EH (cell line): ENCODE data around the gene KRTAP4-2.
A peak's percentile ranks its signal among the peaks of the same experiment; 100 is the strongest.
"Not testable (repeated sequence)": the region's sequence is repeated elsewhere in the genome, so short reads cannot be mapped to it uniquely, and the experiment has no call there.

Experiments
- DNase-seq: peaks from one replicate; pipeline ENCODE4 v3.0.0-alpha.2; 2015; ENCODE audit warnings: low read depth

Gene KRTAP4-2

DNA sequence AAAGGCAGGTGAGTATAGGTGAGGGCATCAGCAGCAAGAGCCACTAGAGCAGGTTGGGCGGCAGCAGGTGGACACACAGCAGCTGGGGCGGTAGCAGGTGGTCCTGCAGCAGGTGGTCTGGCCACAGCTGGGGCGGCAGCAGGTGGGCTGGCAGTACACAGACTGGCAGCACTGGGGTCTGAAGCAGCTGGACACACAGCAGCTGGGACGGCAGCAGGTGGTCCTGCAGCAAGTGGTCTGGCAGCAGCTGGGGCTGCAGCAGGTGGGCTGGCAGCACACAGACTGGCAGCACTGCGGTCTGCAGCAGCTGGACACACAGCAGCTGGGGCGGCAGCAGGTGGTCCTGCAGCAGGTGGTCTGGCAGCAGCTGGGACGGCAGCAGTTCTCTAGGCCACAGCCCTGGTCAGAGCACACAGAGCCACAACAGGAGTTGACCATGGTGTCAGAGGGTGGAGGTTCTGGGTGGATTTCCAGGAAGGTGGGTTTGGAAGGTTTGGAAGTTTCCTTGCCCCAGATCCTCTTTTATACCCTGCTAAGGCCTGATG is at the start of gene KRTAP4-2:
TSS of gene KRTAP4-2 (minus strand) at position 495 of the 545 bp plus-strand sequence. CDS start at position 438, 57 bp downstream.
- no peak for DNase-seq

DNA sequence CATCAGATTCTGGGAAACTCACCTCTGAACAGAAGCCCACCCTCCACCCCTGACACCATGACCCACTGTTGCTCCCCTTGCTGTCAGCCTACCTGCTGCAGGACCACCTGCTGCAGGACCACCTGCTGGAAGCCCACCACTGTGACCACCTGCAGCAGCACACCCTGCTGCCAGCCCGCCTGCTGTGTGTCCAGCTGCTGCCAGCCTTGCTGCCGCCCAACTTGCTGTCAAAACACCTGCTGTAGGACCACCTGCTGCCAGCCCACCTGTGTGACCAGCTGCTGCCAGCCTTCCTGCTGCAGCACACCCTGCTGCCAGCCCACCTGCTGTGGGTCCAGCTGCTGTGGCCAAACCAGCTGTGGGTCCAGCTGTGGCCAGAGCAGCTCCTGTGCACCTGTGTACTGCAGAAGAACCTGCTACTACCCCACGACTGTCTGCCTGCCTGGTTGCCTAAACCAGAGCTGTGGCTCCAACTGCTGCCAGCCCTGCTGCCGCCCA is 48.6 kb upstream of the KRTAP4-2 start, which contains the start of gene KRTAP9-2:
TSS of gene KRTAP9-2 (plus strand) at position 51 of the 498 bp plus-strand sequence. CDS start at position 58, 7 bp downstream.
- not testable (repeated sequence) for DNase-seq

DNA sequence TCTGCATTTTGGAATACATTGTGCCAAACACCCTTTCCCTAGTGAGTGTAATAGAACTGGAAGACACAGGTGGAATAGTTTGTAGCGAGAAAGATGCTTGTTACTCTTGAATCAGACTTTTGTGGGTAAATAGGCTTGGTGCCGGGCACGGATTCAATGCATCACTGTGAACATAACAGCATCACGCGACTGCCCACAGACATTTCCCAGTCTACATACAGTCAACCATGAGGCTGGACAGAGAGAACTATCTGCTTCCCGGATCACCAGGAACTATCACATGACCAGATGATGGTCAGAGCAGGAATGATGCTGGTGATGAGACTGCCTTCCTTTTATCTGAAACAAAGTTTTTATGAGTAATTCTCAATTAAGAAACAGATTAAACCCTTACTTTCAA is 48.0 kb upstream of the KRTAP4-2 start:
- no peak for DNase-seq

DNA sequence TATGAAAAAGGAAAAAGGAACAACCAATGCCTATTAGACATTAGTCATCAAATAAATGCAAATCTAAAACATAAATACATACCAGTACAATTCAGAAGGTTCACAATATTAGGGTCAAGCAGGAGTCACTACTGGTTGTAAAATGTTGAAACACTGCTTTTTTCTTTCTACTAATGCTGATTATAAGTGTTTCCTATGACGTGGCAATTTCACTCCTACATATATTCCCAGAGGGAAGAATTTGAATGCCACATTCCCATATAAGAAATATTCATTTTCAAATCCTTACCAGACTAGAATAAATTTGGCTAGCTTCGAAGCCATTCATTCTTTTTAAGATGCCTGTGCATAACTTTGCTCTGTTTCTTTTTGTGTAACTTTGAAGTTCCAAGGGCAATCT is 45.8 kb upstream of the KRTAP4-2 start:
- DNase-seq = peak; percentile 53

DNA sequence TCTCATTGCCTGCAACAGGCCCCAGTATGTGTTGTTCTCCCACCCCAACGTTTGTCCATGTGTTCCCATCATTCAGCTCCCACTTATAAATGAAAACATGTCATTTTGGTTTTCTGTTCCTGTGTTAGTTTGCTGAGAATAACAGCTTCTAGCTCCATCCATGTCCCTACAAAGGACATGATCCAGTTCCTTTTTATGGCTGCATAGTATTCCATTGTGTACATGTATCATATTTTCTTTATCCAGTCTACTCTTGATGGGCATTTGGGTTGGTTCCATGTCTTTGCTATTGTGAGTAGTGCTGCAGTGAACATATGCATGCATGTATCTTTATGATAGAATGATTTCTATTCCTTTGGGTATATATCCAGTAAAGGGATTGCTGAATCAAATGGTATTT is 37.7 kb upstream of the KRTAP4-2 start:
- no peak for DNase-seq

DNA sequence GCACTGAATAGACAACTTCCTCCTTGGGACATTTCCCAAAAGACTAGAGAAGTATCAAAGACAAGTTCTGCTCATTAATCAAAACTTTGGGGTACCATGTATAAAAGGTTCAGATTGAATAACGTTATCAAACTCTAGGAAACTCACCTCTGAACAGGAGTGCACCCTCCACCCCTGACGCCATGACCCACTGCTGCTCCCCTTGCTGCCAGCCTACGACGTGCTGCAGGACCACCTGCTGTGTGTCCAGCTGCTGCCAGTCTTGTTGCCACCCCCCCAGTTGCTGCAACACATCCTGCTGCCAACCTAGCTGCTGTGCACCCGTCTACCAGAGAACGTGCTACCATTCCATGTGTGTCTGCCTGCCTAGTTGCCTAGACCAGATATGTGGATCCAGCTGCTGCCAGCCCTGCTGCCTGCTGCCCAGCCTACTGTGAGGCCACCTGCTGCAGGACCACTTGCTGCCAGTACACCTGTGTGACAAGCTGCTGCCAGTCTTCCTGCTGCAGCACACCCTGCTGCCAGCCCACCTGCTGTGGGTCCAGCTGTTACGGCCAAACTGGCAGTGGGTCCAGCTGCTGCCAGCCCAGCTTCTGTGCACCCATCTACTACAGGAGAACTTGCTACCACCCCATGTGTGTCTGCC is 34.6 kb upstream of the KRTAP4-2 start:
- DNase-seq = no peak

DNA sequence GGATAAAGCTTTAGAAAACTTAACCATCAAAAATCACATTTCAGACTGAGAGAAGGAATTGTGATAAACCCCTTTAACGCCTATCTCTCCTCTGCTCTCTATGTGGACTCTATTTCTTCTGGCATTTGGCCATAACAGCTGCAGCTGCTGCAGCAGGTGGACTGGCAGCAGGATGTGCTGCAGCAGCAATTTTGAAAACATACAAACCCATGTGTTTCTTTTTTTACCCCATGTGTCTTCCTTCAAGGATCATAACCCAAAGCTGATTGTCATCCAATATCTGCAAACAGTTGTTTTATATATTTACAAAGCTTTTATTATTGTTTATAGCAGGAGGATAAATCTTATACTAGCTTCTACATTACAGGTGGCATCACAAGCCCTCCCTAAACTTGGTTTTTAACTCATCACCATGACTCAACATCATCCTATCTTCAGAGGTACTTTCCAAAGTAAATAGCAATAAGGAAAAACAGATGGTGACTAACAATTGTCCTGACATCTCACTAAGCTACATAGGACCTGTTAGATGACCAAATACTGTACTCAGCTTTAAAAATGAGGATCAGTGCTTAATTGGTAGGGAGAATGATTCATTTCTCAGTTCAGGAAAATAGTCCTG is 33.9 kb upstream of the KRTAP4-2 start:
- peak; percentile 69 for DNase-seq

DNA sequence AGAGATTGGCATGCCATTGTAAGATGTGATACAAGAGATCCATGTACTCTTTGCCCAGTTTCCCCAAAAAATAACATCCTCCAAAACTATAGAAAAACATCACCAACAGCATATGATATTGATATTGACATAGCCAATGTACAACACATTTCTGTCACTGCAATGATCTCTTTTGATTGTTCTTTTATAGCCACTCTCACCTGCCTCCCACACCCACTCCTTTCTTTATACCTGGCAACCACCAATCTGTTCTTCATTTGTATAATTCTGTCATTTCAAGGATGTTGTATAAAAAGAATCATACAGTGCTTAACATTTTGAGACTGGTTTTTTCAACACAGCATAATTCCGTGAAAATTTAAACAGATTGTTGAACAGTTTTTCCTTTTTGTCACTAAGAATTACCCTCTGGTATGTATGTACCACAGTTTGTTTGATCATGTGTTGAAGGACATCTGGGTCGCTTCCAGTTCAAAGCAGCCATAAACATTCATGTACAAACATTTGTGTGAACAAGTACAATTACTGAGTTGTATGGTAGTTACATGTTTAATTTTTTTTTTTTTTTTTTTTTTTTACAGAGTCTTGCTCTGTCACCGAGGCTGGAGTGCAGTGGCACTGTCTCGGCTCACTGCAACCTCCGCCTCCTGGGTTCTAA is 21.5 kb upstream of the KRTAP4-2 start:
- no peak for DNase-seq

DNA sequence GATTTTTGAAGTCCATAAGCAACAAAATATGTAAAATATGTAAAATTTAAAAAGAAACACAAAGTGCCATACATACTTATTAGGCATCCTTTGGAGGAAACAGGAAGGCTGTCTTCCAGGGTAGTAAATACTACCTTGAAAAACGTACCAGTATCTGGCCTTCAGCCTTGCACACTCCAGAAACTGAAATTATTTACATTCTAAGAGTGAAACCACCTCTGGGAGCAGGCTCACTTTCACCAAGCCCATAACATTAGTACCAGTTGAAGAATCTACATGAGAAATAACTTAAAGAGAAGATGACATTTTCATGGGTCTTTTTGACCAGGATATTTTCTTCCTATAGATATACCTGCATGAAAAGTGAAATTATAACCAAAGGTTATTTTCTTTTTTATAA is 18.0 kb upstream of the KRTAP4-2 start:
- no peak for DNase-seq

DNA sequence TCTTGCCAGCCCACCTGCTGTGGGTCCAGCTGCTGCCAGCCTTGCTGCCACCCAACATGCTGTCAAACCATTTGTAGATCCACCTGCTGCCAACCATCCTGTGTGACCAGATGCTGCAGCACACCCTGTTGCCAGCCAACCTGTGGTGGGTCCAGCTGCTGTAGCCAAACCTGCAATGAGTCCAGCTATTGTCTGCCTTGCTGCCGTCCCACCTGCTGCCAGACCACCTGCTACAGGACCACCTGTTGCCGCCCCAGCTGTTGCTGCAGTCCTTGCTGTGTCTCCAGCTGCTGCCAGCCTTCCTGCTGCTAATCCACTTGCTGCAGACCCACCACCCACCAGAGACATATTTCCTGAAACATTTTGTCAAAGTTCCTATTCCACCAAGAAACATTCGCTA is 12.3 kb upstream of the KRTAP4-2 start:
- no peak for DNase-seq

DNA sequence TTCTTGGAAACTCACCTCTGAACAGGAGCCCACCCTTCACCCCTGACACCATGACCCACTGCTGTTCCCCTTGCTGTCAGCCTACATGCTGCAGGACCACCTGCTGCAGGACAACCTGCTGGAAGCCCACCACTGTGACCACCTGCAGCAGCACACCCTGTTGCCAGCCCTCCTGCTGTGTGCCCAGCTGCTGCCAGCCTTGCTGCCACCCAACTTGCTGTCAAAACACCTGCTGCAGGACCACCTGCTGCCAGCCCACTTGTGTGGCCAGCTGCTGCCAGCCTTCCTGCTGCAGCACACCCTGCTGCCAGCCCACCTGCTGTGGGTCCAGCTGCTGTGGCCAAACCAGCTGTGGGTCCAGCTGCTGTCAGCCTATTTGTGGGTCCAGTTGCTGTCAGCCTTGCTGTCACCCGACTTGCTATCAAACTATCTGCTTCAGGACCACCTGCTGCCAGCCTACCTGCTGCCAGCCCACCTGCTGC is 11.9 kb upstream of the KRTAP4-2 start, which contains the start of gene KRTAP9-1:
TSS of gene KRTAP9-1 (plus strand) at position 51 of the 482 bp plus-strand sequence. CDS start at position 51, 0 bp downstream.
- DNase-seq = not testable (repeated sequence)

DNA sequence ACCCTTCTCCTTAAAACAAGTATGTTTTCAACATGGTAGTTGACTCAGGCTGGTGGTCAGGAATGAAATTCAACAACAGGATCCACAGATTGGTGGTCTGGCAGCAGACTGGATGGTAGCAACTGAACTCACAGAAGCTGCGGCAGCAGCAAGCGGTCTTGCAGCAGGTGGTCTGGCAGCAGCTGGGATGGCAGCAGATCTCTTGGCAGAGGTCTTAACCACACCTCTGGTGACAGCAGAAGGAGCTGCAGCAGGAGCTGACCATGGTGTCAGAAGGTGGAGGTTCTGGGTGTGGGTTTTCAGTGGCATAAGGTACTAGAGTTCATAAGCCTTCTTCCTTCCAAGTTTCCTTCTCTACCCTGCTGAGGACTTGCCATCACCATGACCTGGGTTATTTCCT is 8.9 kb upstream of the KRTAP4-2 start:
- no peak for DNase-seq

DNA sequence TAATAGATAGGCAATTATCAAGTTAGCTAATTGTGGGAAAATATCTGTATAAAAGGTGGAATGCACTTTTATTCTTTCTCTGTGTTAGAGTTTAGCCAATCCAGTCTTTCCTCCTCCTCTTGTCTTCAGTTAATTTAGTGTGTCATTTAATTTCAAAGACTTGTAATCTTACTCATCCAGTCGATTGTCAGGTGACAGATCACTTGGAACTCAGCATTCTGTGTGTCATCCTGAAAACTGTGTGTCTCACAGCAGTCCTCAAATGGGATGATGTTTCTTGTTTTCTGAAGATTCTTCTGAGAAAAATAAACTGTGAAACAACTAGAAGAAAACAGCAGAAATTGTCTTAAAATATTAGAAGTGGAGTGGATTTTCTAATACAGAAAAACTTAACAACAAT is 7.0 kb upstream of the KRTAP4-2 start:
- DNase-seq = no peak

DNA sequence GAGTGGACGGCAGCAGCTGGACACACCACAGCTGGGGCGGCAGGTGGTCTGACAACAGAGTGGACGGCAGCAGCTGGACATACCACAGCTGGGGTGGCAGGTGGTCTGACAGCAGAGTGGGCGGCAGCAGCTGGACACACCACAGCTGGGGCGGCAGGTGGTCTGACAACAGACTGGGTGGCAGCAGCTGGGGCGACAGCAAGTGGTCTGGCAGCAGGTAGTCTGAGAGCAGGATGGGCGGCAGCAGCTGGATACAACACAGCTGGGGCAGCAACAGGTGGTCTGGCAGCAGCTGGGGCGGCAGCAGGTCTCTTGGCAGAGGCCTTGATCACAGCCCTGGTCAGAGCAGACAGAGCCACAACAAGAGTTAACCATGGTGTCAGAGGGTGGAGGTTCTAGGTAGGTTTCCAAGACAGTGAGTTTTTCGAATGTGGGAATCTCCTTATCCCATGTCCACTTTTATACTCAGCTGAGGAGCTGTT is 6.5 kb upstream of the KRTAP4-2 start, which contains the start of gene KRTAP4-1:
TSS of gene KRTAP4-1 (minus strand) at position 432 of the 482 bp plus-strand sequence. CDS start at position 375, 57 bp downstream.
- DNase-seq = no peak

DNA sequence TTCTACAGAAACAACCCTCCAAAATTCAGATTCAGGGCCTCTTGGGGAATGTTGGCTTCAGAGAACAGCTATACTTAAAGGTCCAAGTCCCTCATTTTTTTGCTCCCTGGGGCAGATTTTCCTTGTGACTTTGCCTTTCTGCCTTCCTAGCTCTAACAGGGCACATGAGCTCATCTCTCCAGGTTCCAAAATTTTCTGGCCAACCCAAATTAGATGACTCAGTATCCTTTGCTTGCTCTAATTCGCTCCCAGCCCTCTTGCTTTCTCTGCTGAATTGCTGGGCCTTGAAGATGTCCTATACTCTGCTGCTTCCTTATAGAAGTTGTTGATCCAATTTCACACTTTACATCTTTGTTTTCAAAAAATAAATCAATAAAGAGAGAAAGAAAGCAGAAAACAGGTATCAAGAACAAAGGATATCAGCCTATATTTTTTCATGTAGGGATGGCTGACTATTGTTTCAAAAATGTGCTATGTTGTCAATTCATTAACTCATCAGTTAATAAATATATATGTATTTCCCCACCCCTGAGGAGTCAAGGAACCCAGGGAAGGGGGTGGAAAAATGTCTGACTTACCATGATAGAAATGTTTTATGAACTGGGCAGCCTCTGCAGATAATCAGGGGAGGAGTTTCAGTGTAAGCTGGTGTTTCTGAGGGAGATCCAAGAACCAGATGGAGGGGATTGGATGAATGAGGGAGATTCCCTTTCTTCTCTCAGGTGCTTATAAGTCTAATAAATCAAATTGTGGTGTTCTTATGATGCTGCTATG is 1.0 kb upstream of the KRTAP4-2 start:
- DNase-seq = peak; percentile 70

DNA sequence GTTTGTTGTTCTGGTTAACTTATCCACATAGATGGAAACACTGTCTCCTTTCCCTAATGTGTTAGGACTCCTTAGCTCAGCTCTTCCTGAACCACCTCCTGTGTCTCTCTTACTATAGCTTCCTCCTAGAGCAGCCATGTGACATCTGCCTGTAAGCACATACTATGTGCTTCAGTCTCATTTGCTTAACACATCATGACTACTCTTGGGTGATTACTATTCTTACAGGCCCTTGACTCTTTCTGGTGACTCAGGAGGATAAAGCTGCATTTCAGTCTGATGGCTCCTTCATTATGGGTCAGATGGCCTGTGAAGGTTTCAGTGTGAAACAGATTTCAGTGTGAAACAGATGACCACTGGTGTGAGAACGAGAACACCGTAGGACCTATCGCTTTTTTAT is 320 bp upstream of the KRTAP4-2 start:
- DNase-seq = peak; percentile 70

DNA sequence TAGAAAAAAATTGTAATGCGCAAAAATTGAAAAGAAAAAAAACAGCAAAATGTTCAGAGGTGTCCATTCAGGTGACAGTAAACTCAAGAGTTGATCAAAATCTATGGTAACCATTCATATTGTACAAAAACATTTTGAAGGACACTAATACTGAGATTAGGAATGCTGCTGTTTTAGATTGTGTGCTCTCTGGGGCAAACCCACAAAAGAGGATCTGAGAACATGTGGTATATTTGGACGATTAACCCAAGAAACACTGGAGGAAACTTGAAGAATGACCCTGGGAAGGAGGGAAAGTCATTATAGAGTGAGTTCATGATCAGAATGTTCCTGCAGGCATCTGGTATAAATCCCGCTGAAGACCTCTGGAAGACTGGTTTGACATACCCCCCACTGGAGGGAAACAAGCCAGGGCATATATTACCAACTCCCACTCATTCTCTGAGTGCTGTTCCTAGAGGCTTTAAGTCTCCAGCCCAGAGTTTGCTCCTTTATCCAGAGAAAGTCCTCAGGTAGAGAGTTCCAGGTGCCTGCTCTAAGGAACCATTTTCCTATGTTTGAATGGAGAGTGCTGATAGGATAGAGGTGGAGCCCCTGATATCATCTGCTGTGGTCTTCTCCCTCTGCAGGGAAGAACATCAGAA is 1.2 kb downstream of the KRTAP4-2 start:
- no peak for DNase-seq

DNA sequence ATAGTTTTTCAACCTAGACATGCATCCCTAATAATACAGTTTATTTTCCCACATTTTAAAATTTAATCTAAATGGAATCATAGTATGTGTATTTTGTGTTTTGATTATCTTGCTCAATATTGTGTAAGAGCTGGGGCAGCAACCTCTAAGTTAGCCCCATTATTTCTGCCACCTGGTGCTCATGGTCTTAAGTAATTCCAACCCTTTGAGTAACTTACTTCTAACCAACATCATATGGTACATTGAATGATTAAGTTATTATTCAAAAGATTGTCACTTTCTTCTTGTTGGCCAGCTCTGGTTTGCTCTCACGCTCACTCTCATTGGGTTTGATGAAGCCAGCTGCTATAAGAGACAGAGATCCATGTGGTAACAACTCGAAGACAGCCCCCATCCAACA is 6.1 kb downstream of the KRTAP4-2 start:
- DNase-seq = peak; percentile 15

DNA sequence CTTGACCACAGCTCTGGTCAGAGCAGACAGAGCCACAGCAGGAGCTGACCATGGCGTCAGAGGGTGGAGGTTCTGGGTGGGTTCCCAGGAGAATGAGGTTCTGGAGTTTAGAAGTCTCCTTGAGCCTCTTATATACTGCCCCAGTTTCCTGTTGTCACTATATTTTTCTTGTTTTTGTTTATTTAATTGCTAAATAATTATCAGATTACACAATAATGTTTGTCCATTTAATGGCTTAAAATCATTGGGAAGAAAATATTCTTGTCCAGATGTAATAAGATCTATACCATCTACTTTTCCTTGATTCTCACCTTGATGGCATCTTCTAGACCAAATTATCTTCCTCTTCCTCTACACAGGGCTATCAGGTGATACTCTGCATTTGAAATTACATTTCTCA is 9.9 kb downstream of the KRTAP4-2 start, which contains the start of gene KRTAP4-3:
TSS of gene KRTAP4-3 (minus strand) at position 101 of the 400 bp plus-strand sequence. CDS start at position 52, 49 bp downstream.
- no peak for DNase-seq

DNA sequence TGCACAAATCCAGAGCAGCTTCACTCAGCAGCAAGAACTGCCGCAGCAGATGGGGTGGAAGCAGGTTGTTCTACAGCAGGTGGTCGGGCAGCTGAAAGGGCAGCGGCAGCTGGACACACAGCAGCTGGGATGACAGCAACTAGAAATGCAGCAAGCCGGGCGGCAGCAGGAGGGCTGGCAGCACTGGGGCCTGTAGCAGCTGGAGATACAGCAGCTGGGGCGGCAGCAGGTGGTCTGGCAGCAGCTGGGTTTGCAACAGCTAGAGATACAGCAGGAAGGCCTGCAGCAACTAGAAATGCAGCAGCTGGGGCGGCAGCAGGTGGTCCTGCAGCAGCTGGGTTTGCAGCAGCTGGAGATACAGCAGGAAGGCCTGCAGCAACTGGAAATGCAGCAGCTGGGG is 10.5 kb downstream of the KRTAP4-2 start:
- DNase-seq = no peak

DNA sequence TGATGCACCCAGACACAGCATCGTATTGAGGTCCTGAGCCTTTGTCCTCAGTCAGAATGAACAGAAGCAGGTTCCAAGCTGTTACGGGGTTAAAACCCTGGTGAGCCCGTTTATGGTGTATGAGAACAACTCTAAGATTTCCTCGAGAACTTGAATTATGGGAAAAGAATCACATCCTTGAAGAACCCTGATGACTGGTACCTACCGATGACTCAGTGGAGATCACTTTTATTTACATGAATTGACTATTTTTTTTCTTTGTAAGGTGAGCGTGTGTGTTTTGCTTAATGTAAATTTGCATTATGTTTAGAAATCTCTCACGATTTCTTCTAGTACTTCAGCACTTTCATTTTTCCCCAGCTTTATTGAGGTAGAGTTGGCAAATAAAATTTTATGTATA is 14.2 kb downstream of the KRTAP4-2 start:
- DNase-seq = peak; percentile 23
